Measurements from ENCODE around the gene EML2. TPM values are rescaled to one million over a fixed set of nuclear protein-coding genes. Genes with fewer than 3 reads are reported as not detected.
A peak's percentile ranks its signal among the peaks of the same experiment; 100 is the strongest.
"Not testable (repeated sequence)": the region's sequence is repeated elsewhere in the genome, so short reads cannot be mapped to it uniquely, and the experiment has no call there.

The EML2 gene, protein sequence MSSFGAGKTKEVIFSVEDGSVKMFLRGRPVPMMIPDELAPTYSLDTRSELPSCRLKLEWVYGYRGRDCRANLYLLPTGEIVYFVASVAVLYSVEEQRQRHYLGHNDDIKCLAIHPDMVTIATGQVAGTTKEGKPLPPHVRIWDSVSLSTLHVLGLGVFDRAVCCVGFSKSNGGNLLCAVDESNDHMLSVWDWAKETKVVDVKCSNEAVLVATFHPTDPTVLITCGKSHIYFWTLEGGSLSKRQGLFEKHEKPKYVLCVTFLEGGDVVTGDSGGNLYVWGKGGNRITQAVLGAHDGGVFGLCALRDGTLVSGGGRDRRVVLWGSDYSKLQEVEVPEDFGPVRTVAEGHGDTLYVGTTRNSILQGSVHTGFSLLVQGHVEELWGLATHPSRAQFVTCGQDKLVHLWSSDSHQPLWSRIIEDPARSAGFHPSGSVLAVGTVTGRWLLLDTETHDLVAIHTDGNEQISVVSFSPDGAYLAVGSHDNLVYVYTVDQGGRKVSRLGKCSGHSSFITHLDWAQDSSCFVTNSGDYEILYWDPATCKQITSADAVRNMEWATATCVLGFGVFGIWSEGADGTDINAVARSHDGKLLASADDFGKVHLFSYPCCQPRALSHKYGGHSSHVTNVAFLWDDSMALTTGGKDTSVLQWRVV
- 9.3 TPM for polyA plus RNA-seq (2013, experiment 1 of 2)
- polyA plus RNA-seq (2013, experiment 2 of 2), result 15.7 TPM

DNA sequence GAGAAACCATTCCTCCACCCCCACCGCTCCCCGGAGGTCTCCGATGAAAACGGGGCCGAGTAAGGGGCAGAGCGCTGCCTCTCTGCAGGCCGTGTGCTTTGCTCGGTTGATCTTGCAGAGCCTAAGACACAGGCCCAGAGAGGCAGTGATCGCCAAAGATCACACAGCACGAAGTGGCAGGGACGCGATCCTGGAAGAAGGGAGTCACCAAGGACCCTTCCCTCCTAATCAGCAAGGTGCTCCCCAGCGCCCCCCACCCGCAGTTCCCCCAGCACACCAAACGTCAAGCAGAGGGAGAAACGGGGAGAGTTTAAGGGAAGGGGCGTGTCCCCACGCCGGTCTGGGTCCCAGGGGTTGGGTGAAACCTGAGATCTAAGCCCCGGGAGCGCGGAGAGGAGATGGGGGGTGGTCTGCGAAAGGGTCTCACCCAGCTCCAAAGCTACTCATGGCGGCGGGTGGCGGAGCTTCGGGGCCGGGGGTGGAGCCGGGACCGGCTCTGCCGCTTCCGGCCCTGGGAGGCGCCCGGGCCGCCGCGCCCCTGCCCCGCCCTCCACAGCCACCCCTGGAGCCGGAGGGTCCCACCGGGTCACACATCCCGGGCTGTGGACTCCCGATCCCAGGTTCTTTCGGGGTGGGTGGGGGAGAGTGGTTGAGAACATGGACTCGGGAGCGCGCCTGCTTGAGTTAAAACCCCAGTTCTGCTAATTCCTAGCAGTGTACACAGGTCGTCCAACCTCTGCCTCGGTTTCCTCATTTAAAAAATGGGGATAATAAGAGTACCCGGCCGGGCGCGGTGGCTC is at the start of gene EML2:
Gene EML2, minus strand, starts transcription at position 468 of the 800 bp plus-strand sequence. Its CDS starts 21 bp downstream, at position 447.
- Histone ChIP-seq H3K27ac (ENCODE audit: low read depth, low read length) (peak within 1 kb of the TSS; percentile 67; the same call in 1 of the 2 replicates), H3K27me3 (ENCODE audit: insufficient read depth, low read length) (no peaks in the 10 kb centered on the region), H3K4me1 (ENCODE audit: insufficient read depth, low read length) (peaks cover 11% of the 10 kb centered on the region), H3K9ac (ENCODE audit: low read depth, low read length) (peak within 1 kb of the TSS; percentile 41), H3K36me3 (ENCODE audit: insufficient read depth, low read length) (no peaks in the 10 kb centered on the region), H3K9me3 (ENCODE audit: insufficient read depth, low read depth, low read length) (no peaks in the 10 kb centered on the region), H3K4me3 (ENCODE audit: low read length) (peak within 1 kb of the TSS; percentile 68)
- WGBS, result 9% methylated on average over 50 of the region's 52 CpGs

DNA sequence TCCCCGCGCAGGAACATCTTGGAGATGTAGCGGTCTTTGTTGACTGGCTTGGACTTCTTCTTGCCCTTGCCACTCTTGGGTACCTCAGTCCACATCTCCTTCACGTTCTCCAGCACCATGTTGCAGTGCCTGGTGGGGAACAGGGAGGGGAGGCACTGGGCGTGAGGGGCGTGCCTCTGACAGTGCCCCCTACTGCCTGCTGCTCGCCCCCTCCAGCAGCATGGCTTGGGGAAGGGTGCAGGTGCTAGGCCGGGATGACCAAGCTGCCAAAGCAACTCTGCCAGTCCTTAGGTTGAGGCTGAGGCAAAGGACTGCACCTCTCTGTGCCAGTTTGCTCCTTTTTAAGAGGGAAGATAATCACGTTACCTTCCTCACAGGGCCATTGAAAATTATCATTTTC is 48.4 kb upstream of the EML2 start:
- Histone ChIP-seq H3K4me3 (ENCODE audit: low read length) (no peak overlapping the region), H3K27me3 (ENCODE audit: insufficient read depth, low read length) (no peaks in the 10 kb centered on the region), H3K27ac (ENCODE audit: low read depth, low read length) (no peak overlapping the region), H3K36me3 (ENCODE audit: insufficient read depth, low read length) (peaks cover 56% of the 10 kb centered on the region), H3K9ac (ENCODE audit: low read depth, low read length) (no peak overlapping the region), H3K9me3 (ENCODE audit: insufficient read depth, low read depth, low read length) (no peaks in the 10 kb centered on the region), H3K4me1 (ENCODE audit: insufficient read depth, low read length) (peaks cover 3% of the 10 kb centered on the region; the same call in 1 of the 2 replicates)
- WGBS, result 92% methylated on average over 9 of the region's 9 CpGs

DNA sequence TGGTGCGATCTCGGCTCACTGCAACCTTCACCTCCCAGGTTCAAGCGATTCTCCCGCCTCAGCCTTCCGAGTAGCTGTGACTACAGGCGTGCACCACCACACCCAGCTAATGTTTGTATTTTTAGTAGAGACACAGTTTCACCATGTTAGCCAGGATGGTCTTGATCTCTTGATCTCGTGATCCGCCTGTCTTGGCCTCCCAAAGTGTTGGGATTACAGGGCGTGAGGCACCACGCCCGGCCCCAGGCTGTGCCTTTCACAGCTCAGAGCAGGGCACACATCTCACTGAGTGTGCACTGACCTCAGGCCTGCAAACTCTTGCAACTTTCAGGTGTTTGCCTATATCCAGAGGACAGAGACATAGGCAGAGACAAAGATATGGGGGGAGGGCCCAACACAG is 45.8 kb upstream of the EML2 start:
- H3K4me3 ChIP-seq (ENCODE audit: low read length); H3K9me3 ChIP-seq (ENCODE audit: insufficient read depth, low read depth, low read length); H3K27me3 ChIP-seq (ENCODE audit: insufficient read depth, low read length); H3K9ac ChIP-seq (ENCODE audit: low read depth, low read length); H3K4me1 ChIP-seq (ENCODE audit: insufficient read depth, low read length); H3K27ac ChIP-seq (ENCODE audit: low read depth, low read length): not testable (repeated sequence)
- 90% methylated on average over 11 of the region's 11 CpGs for WGBS
- peaks cover 56% of the 10 kb centered on the region for H3K36me3 ChIP-seq (ENCODE audit: insufficient read depth, low read length)

DNA sequence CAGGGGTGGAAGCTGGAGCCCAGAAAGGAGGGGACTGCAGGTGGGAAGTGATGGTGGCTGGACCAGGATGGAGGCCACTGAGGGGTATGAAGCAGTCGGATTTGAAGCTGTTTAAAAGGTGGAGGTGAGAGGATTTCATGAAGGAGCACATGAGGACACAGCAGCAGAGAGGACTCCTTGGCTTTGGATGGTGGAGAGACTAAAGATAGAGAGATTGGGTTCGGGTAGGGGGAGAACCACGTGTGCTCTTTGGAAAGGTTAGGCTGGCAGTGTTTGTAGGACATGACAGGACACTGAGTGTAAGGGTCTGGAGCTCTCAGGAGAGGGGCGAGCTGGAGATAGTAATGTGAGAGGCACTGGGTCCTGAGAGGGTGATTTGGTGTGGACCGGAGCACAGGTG is 43.7 kb upstream of the EML2 start:
- Histone ChIP-seq H3K36me3 (ENCODE audit: insufficient read depth, low read length) (peaks cover 39% of the 10 kb centered on the region), H3K9me3 (ENCODE audit: insufficient read depth, low read depth, low read length) (no peaks in the 10 kb centered on the region), H3K4me3 (ENCODE audit: low read length) (no peak overlapping the region), H3K27ac (ENCODE audit: low read depth, low read length) (no peak overlapping the region), H3K9ac (ENCODE audit: low read depth, low read length) (no peak overlapping the region), H3K27me3 (ENCODE audit: insufficient read depth, low read length) (peaks cover 16% of the 10 kb centered on the region), H3K4me1 (ENCODE audit: insufficient read depth, low read length) (no peaks in the 10 kb centered on the region)
- 80% methylated on average over 5 of the region's 5 CpGs for WGBS

DNA sequence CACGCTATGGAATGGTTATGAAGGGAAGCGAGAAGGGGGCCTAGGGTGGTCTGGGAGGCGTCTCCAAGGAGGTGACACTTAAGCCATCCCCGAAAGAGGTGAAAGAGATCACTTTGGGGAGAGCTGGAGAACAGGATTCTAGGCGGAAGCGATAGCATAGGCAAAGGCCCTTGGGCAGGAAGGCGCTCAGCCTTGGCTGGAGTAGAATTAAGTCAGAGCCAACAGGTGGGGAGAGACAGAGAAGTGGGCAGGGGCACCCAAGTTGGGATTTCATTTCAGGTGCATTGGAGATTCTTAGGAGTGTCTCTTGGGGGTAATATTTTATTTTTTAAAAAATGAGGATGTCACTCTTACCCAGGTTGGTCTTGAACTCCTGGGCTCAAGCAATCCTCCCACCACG is 42.9 kb upstream of the EML2 start:
- Histone ChIP-seq H3K36me3 (ENCODE audit: insufficient read depth, low read length) (peaks cover 31% of the 10 kb centered on the region), H3K27ac (ENCODE audit: low read depth, low read length) (no peak overlapping the region), H3K4me1 (ENCODE audit: insufficient read depth, low read length) (no peaks in the 10 kb centered on the region), H3K9me3 (ENCODE audit: insufficient read depth, low read depth, low read length) (no peaks in the 10 kb centered on the region), H3K4me3 (ENCODE audit: low read length) (peak overlapping the region; percentile 49; the same call in 1 of the 2 replicates), H3K27me3 (ENCODE audit: insufficient read depth, low read length) (peaks cover 21% of the 10 kb centered on the region), H3K9ac (ENCODE audit: low read depth, low read length) (no peak overlapping the region)
- WGBS, result 81% methylated on average over 8 of the region's 8 CpGs

DNA sequence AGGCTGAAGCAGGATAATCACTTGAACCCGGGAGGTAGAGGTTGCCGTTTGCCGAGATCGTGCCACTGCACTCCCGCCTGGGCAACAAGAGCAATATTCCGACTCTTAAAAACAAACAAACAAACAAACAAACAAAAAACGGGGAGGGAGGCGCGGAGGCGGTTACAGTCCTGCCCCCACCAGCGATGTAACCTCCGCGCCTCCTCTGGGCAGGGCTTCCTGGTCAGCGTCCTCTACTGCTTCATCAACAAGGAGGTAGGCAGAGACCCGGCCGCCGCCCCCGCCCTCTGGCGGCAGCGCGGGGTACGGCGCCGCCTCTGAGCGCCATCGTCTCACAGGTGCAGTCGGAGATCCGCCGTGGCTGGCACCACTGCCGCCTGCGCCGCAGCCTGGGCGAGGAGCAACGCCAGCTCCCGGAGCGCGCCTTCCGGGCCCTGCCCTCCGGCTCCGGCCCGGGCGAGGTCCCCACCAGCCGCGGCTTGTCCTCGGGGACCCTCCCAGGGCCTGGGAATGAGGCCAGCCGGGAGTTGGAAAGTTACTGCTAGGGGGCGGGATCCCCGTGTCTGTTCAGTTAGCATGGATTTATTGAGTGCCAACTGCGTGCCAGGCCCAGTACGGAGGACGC is 42.3 kb upstream of the EML2 start:
- H3K27ac ChIP-seq (ENCODE audit: low read depth, low read length), result no peak overlapping the region
- H3K4me3 ChIP-seq (ENCODE audit: low read length), result peak overlapping the region; percentile 49

DNA sequence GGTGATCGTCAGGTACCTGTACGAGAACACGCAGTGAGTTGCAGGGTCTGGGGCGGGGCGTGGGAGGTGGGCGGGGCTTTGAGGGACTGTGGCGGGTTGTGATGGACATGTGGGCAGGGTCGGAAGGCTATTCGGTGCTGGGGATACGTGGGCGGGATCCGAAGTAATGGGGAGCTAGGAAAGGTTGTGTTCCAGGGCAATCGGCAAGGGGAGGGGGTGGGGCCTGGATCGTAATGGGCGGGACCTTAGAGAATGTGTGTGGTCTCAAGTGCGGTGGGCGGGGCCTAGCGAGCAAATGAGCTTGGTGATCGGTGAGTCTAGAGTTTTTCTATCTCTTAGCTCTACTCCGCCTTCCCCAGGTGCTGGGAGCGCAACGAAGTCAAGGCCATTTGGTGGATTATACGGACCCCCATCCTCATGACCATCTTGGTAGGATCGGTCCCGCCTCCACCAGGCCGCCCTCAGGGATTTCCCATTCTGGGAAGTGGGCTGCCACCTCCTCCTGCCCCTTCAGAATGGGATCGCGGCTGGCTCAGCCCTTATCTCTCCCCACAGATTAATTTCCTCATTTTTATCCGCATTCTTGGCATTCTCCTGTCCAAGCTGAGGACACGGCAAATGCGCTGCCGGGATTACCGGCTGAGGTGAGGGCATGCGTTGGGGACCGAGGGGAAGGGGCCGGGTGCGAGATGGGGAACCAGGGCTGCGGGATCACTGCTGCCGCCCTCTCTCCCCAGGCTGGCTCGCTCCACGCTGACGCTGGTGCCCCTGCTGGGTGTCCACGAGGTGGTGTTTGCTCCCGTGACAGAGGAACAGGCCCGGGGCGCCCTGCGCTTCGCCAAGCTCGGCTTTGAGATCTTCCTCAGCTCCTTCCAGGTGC is 38.4 kb upstream of the EML2 start:
- Histone ChIP-seq H3K4me1 (ENCODE audit: insufficient read depth, low read length) (no peaks in the 10 kb centered on the region), H3K36me3 (ENCODE audit: insufficient read depth, low read length) (no peaks in the 10 kb centered on the region), H3K27me3 (ENCODE audit: insufficient read depth, low read length) (peaks cover 27% of the 10 kb centered on the region), H3K4me3 (ENCODE audit: low read length) (peak overlapping the region; percentile 65), H3K9me3 (ENCODE audit: insufficient read depth, low read depth, low read length) (no peaks in the 10 kb centered on the region), H3K9ac (ENCODE audit: low read depth, low read length) (peak overlapping the region; percentile 16; the same call in 1 of the 2 replicates), H3K27ac (ENCODE audit: low read depth, low read length) (peak overlapping the region; percentile 1; the same call in 1 of the 2 replicates)
- WGBS, result 3% methylated on average over 49 of the region's 49 CpGs

More for the DNA sequence above, 42.3 kb upstream of the EML2 start:
- WGBS, result 10% methylated on average over 51 of the region's 51 CpGs
- Histone ChIP-seq H3K9ac (ENCODE audit: low read depth, low read length) (peak overlapping the region; percentile 36; the same call in 1 of the 2 replicates), H3K27me3 (ENCODE audit: insufficient read depth, low read length) (peaks cover 26% of the 10 kb centered on the region), H3K36me3 (ENCODE audit: insufficient read depth, low read length) (peaks cover 27% of the 10 kb centered on the region), H3K9me3 (ENCODE audit: insufficient read depth, low read depth, low read length) (no peaks in the 10 kb centered on the region), H3K4me1 (ENCODE audit: insufficient read depth, low read length) (no peaks in the 10 kb centered on the region)

DNA sequence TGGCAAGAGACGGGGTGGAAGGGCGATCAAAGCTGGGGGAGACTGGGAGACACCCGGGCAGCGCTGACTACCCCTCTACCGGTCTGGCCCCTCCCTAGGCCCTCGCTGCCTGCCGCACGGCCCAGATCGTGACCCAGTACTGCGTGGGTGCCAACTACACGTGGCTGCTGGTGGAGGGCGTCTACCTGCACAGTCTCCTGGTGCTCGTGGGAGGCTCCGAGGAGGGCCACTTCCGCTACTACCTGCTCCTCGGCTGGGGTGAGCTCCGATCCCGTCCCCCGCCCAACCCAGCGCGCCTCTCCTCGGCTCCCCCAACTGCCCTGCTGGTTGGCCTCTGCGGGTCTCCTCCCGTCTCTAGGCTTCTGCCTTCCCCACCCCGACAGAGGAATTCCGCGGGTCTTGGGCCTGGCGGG is 37.7 kb upstream of the EML2 start:
- peak overlapping the region; percentile 65 for H3K4me3 ChIP-seq (ENCODE audit: low read length)
- no peaks in the 10 kb centered on the region for H3K9me3 ChIP-seq (ENCODE audit: insufficient read depth, low read depth, low read length)
- WGBS, result 8% methylated on average over 28 of the region's 28 CpGs
- peak overlapping the region; percentile 41; the same call in 1 of the 2 replicates for H3K27ac ChIP-seq (ENCODE audit: low read depth, low read length)
- peak overlapping the region; percentile 69 for H3K9ac ChIP-seq (ENCODE audit: low read depth, low read length)
- peaks cover 27% of the 10 kb centered on the region for H3K27me3 ChIP-seq (ENCODE audit: insufficient read depth, low read length)
- no peaks in the 10 kb centered on the region for H3K4me1 ChIP-seq (ENCODE audit: insufficient read depth, low read length)
- no peaks in the 10 kb centered on the region for H3K36me3 ChIP-seq (ENCODE audit: insufficient read depth, low read length)

DNA sequence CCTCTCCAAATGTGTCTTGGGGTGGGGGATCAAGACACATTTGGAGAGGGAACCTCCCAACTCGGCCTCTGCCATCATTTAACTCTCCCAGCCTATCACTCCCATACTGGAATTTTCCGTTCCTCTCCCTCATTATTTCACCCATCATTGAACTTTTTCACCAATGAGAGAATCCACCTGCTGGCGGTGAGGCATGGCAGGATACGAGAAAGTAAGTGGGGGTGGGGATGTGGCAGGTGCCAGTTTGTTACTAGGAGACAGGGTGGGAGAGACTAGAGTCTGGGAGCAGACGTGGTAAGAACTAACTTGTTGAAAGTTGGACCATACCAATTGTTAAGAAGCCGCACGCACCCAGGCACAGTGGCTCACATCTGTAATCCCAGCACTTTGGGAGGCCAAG is 35.7 kb upstream of the EML2 start:
- Histone ChIP-seq H3K36me3 (ENCODE audit: insufficient read depth, low read length) (no peaks in the 10 kb centered on the region), H3K4me1 (ENCODE audit: insufficient read depth, low read length) (no peaks in the 10 kb centered on the region), H3K27me3 (ENCODE audit: insufficient read depth, low read length) (peaks cover 41% of the 10 kb centered on the region), H3K4me3 (ENCODE audit: low read length) (no peak overlapping the region), H3K9ac (ENCODE audit: low read depth, low read length) (no peak overlapping the region), H3K9me3 (ENCODE audit: insufficient read depth, low read depth, low read length) (no peaks in the 10 kb centered on the region), H3K27ac (ENCODE audit: low read depth, low read length) (no peak overlapping the region)
- 85% methylated on average over 7 of the region's 7 CpGs for WGBS
